ENCODE results near the gene SULF2. TPM values are rescaled to one million over a fixed set of nuclear protein-coding genes. Genes with fewer than 3 reads are reported as not detected.
"Not testable (repeated sequence)": the region's sequence is repeated elsewhere in the genome, so short reads cannot be mapped to it uniquely, and the experiment has no call there.

The SULF2 gene
- total and polyA plus RNA-seq, 2 donors (not counting 1 experiment from before 2014, with no cell fraction given): 1.2 to 1.7 TPM

DNA sequence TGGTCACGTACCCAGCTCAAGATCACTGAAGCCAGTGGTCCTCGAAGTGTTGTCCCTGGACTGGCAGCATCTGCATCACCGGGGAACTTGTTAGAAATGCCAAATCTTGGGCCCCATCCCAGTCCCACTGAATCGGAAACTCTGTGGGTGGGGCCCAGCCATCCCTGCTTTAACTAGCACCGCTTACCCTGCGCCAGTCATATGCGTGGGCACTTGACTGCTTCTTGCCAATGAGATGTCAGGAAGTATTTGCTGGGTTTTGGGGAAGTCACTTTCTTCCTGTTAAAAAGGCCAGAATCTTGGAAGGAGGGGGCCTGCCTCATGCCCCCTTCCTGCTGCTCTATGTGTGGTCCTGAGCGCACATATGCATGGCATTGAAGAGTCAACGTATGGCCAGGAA, 11.7 kb upstream of the SULF2 start:
- TF ChIP-seq, protein P1, sequence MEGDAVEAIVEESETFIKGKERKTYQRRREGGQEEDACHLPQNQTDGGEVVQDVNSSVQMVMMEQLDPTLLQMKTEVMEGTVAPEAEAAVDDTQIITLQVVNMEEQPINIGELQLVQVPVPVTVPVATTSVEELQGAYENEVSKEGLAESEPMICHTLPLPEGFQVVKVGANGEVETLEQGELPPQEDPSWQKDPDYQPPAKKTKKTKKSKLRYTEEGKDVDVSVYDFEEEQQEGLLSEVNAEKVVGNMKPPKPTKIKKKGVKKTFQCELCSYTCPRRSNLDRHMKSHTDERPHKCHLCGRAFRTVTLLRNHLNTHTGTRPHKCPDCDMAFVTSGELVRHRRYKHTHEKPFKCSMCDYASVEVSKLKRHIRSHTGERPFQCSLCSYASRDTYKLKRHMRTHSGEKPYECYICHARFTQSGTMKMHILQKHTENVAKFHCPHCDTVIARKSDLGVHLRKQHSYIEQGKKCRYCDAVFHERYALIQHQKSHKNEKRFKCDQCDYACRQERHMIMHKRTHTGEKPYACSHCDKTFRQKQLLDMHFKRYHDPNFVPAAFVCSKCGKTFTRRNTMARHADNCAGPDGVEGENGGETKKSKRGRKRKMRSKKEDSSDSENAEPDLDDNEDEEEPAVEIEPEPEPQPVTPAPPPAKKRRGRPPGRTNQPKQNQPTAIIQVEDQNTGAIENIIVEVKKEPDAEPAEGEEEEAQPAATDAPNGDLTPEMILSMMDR (IDR thresholded peaks at IDR 0.05): no peak
- TF ChIP-seq EZH2 (IDR thresholded peaks at IDR 0.05; ENCODE audit: borderline replicate concordance, insufficient read depth, low read depth, low read length, poor library complexity, severe bottlenecking): no peak
- CTCF ChIA-PET: no interaction called here
- Histone ChIP-seq H3K9me3 (ENCODE audit: control extremely low read depth in 1 of 3, control insufficient read depth in 2 of 3, insufficient read depth in 1 of 3, low read length in 2 of 3) (no peaks in the 10 kb centered on the region), H3K4me1 (ENCODE audit: control insufficient read depth in 2 of 2, insufficient read depth in 2 of 2, low read length in 2 of 2) (no peaks in the 10 kb centered on the region), H3K4me3 (ENCODE audit: control extremely low read depth in 1 of 5, extremely low read depth in 1 of 5, insufficient read depth in 1 of 5, low read depth in 2 of 5, low read length in 4 of 5) (no peak overlapping the region), H3K4me2 (replicated peaks; ENCODE audit: low read depth, low read length, poor library complexity, severe bottlenecking) (no peak overlapping the region), H3K36me3 (replicated peaks in 1 of 2; ENCODE audit: control extremely low read depth in 1 of 2, control insufficient read depth in 1 of 2, extremely low read depth in 1 of 2, insufficient read depth in 2 of 2, low read length in 1 of 2) (no peaks in the 10 kb centered on the region), H3K27me3 (replicated peaks in 1 of 4; ENCODE audit: control extremely low read depth in 1 of 4, control insufficient read depth in 3 of 4, insufficient read depth in 4 of 4, low read length in 3 of 4) (no peaks in the 10 kb centered on the region), H4K20me1 (ENCODE audit: control insufficient read depth, insufficient read depth, low read length, poor library complexity, severe bottlenecking) (no peaks in the 10 kb centered on the region), H3K9ac (ENCODE audit: low read length) (no peak overlapping the region), H2AFZ (ENCODE audit: insufficient read depth, low read depth, low read length, poor library complexity, severe bottlenecking) (no peak overlapping the region), H3K79me2 (ENCODE audit: control insufficient read depth, insufficient read depth, low read length) (no peaks in the 10 kb centered on the region), H3K27ac (ENCODE audit: low read length in 2 of 2) (no peak overlapping the region)
- 39% methylated on average over 9 of the region's 9 CpGs for WGBS (ENCODE audit: insufficient coverage)
- Mint-ChIP-seq H3K27ac (no peak overlapping the region), H3K4me3 (no peak overlapping the region), H3K27me3 (peaks cover under 1% of the 10 kb centered on the region), H3K9me3 (ENCODE audit: insufficient read depth) (no peaks in the 10 kb centered on the region), H3K4me1 (no peaks in the 10 kb centered on the region)
- intact Hi-C loops (cut with micrococcal nuclease): no loop called here
- no peak for DNase-seq
- ATAC-seq (ENCODE audit: low read depth): no peak
- POLR2A ChIA-PET: no interaction called here

DNA sequence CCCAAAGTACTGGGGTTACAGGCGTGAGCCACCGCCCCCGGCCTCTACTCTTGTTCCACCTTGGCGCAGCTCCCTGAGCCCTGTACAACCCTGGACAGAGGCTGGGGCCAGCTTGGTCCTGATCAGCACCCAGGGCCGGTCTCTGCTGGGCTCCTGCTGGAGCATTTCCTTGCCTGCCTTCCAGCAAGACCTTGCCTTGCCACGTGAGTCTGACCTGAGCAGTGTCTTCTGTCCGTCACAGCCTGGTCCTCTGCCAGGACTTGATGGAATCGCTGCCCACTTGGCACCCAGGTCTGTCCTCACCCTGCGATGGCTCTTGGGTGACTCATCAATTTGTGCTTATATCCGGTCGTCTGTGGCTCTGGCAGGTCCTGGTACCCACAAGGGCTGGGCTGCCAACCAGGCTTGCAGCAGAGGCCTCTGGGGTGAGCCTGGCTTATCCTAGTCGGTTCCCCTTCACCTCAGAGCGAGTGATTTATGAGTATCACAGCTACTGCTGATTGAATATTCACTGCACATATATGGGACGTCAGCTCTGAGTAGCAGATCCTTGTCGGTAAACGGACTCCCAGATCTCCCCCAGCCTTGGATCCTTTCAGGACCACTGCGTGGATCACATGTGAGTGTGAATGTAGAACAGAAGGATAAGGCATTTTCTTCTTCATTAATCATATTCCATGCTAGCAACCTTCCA, 10.1 kb upstream of the SULF2 start:
- Mint-ChIP-seq H3K9me3 (ENCODE audit: insufficient read depth) (no peaks in the 10 kb centered on the region), H3K4me1 (no peaks in the 10 kb centered on the region), H3K27ac (no peak overlapping the region), H3K4me3 (no peak overlapping the region), H3K27me3 (peaks cover 8% of the 10 kb centered on the region)
- 70% methylated on average over 16 of the region's 17 CpGs for WGBS (ENCODE audit: insufficient coverage)
- POLR2A ChIA-PET: no interaction called here
- H3K9me3 ChIP-seq (ENCODE audit: control extremely low read depth in 1 of 3, control insufficient read depth in 2 of 3, insufficient read depth in 1 of 3, low read length in 2 of 3): no peaks in the 10 kb centered on the region
- no peaks in the 10 kb centered on the region for H4K20me1 ChIP-seq (ENCODE audit: control insufficient read depth, insufficient read depth, low read length, poor library complexity, severe bottlenecking)
- TF ChIP-seq, protein P1 (IDR thresholded peaks at IDR 0.05): no peak
- TF ChIP-seq EZH2 (IDR thresholded peaks at IDR 0.05; ENCODE audit: borderline replicate concordance, insufficient read depth, low read depth, low read length, poor library complexity, severe bottlenecking): no peak
- no peaks in the 10 kb centered on the region for H3K4me1 ChIP-seq (ENCODE audit: control insufficient read depth in 2 of 2, insufficient read depth in 2 of 2, low read length in 2 of 2)
- H3K4me2 ChIP-seq (replicated peaks; ENCODE audit: low read depth, low read length, poor library complexity, severe bottlenecking): no peak overlapping the region
- H3K27ac ChIP-seq (ENCODE audit: low read length in 2 of 2): no peak overlapping the region
- no peaks in the 10 kb centered on the region for H3K36me3 ChIP-seq (replicated peaks in 1 of 2; ENCODE audit: control extremely low read depth in 1 of 2, control insufficient read depth in 1 of 2, extremely low read depth in 1 of 2, insufficient read depth in 2 of 2, low read length in 1 of 2)
- CTCF ChIA-PET: no interaction called here
- no peak overlapping the region for H3K4me3 ChIP-seq (ENCODE audit: control extremely low read depth in 1 of 5, extremely low read depth in 1 of 5, insufficient read depth in 1 of 5, low read depth in 2 of 5, low read length in 4 of 5)
- no peak overlapping the region for H3K9ac ChIP-seq (ENCODE audit: low read length)
- intact Hi-C loops (cut with micrococcal nuclease): no loop called here
- DNase-seq (no peak), ATAC-seq (ENCODE audit: low read depth) (no peak)
- no peak overlapping the region for H2AFZ ChIP-seq (ENCODE audit: insufficient read depth, low read depth, low read length, poor library complexity, severe bottlenecking)
- H3K79me2 ChIP-seq (ENCODE audit: control insufficient read depth, insufficient read depth, low read length): no peaks in the 10 kb centered on the region
- H3K27me3 ChIP-seq (replicated peaks in 1 of 4; ENCODE audit: control extremely low read depth in 1 of 4, control insufficient read depth in 3 of 4, insufficient read depth in 4 of 4, low read length in 3 of 4): peaks cover 0 to 3% (median 0%) of the 10 kb centered on the region in 4 experiments

DNA sequence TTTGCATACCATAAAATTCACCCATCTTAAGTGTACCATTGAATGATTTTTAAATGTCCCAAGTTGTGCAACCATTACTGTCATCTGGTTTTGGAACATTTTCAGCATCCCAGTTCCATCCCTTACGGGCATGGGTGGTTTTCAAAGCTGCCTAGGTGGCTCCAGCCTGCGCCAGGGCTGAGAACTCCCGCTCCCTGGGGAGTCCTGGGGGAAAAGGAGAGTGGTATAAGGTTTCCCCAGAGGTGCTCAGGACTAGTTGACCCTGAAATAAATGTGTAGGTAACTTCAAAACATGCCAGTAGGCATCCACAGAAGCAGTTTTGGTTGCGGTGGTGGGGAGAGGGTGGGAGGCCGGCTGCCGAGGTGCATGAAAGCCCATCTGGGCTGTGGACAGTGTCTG, 9.0 kb upstream of the SULF2 start:
- peaks cover 14% of the 10 kb centered on the region for H3K27me3 Mint-ChIP-seq
- DNase-seq; POLR2A ChIA-PET; H3K4me2 ChIP-seq (replicated peaks; ENCODE audit: low read depth, low read length, poor library complexity, severe bottlenecking); H2AFZ ChIP-seq (ENCODE audit: insufficient read depth, low read depth, low read length, poor library complexity, severe bottlenecking); H3K9me3 Mint-ChIP-seq (ENCODE audit: insufficient read depth); H3K27ac Mint-ChIP-seq; H3K4me3 Mint-ChIP-seq; H3K27me3 ChIP-seq (replicated peaks in 1 of 4; ENCODE audit: control extremely low read depth in 1 of 4, control insufficient read depth in 3 of 4, insufficient read depth in 4 of 4, low read length in 3 of 4); H3K9ac ChIP-seq (ENCODE audit: low read length); H3K36me3 ChIP-seq (replicated peaks in 1 of 2; ENCODE audit: control extremely low read depth in 1 of 2, control insufficient read depth in 1 of 2, extremely low read depth in 1 of 2, insufficient read depth in 2 of 2, low read length in 1 of 2); H3K4me3 ChIP-seq (ENCODE audit: control extremely low read depth in 1 of 5, extremely low read depth in 1 of 5, insufficient read depth in 1 of 5, low read depth in 2 of 5, low read length in 4 of 5); intact Hi-C loops (cut with micrococcal nuclease); H3K4me1 ChIP-seq (ENCODE audit: control insufficient read depth in 2 of 2, insufficient read depth in 2 of 2, low read length in 2 of 2); ATAC-seq (ENCODE audit: low read depth); H3K27ac ChIP-seq (ENCODE audit: low read length in 2 of 2); CTCF ChIA-PET; H3K79me2 ChIP-seq (ENCODE audit: control insufficient read depth, insufficient read depth, low read length); H3K4me1 Mint-ChIP-seq; H3K9me3 ChIP-seq (ENCODE audit: control extremely low read depth in 1 of 3, control insufficient read depth in 2 of 3, insufficient read depth in 1 of 3, low read length in 2 of 3); H4K20me1 ChIP-seq (ENCODE audit: control insufficient read depth, insufficient read depth, low read length, poor library complexity, severe bottlenecking): not testable (repeated sequence)
- WGBS (ENCODE audit: insufficient coverage): no CpG with 5 or more reads among the region's 6 CpGs
